Lower lobe of right lung (tissue), 2 donors: ENCODE data around the gene PEMT. TPM values are rescaled to one million over a fixed set of nuclear protein-coding genes. Genes with fewer than 3 reads are reported as not detected.

Experiments
- ATAC-seq, 2 donors: fragments of 200-7000 bp; cut with Tn5 transposase; one replicate each; pipeline ENCODE4 v1.9.1; 2020 to 2022; ENCODE audit warnings: mild to moderate bottlenecking in 2 of 2, moderate library complexity in 2 of 2
- DNase-seq: peaks from one replicate; pipeline ENCODE4 v3.0.0-alpha.2; 2020
- H3K27ac ChIP-seq: fragments of 200-600 bp; one replicate; pipeline ENCODE4 v1.8.0; 2022
- H3K27me3 ChIP-seq: fragments of 200-600 bp; one replicate; pipeline ENCODE4 v1.8.0; 2022; ENCODE audit warnings: low read depth
- H3K36me3 ChIP-seq: fragments of 200-600 bp; one replicate; pipeline ENCODE4 v1.8.0; 2022; ENCODE audit warnings: mild to moderate bottlenecking
- H3K4me1 ChIP-seq: fragments of 200-600 bp; one replicate; pipeline ENCODE4 v1.8.0; 2022
- H3K4me3 ChIP-seq: fragments of 200-600 bp; one replicate; pipeline ENCODE4 v1.8.0; 2022; ENCODE audit warnings: mild to moderate bottlenecking
- H3K9me3 ChIP-seq: fragments of 200-600 bp; one replicate; pipeline ENCODE4 v1.8.0; 2022
- CTCF ChIP-seq: fragments of 200-600 bp; IDR thresholded peaks from one replicate; pipeline ENCODE4 v1.8.0; 2022; ENCODE audit warnings: antibody characterized with exemption, mild to moderate bottlenecking
- intact Hi-C: fragments of 100-400 bp; cut with DNase I; formaldehyde crosslinking; loops from one replicate; pipeline ENCODE4 v1.11.0; 2022
- total RNA-seq: library from RNA; stranded (reverse); fragmentation: NEBNext Ultra II Directional; extraction: Animal tissue kit (Norgen Biotek cat#: 25700); gene quantifications from one replicate; pipeline ENCODE4 v1.2.1, GENCODE V29; 2021
- donor health status: DM: no; HTN: yes; CAD: no; lungs with severe emphysema.

The PEMT gene
- total RNA-seq, 1 donor from 2014 or later = 20.1 TPM

- H3K27ac ChIP-seq = no peak overlapping the region
- peak; percentile 20 for DNase-seq
- intact Hi-C loops = no loop called here
Measured at GRCh38 chr17:17513626-17514025, 77.9 kb downstream of the PEMT start.

GRCh38 chr17:17512866-17513265 lies 78.6 kb downstream of the PEMT start:
- no peaks in the 10 kb centered on the region for H3K27me3 ChIP-seq
- peak; percentile 25 for DNase-seq
- H3K27ac ChIP-seq = no peak overlapping the region
- H3K4me3 ChIP-seq = no peak overlapping the region
- no peak for ATAC-seq
- H3K9me3 ChIP-seq = no peaks in the 10 kb centered on the region
- intact Hi-C loops = no loop called here
- H3K36me3 ChIP-seq = no peaks in the 10 kb centered on the region
- no peak for TF ChIP-seq CTCF
- H3K4me1 ChIP-seq = no peaks in the 10 kb centered on the region

More at GRCh38 chr17:17513626-17514025, 77.9 kb downstream of the PEMT start:
- Histone ChIP-seq H3K4me1 (no peaks in the 10 kb centered on the region), H3K4me3 (no peak overlapping the region), H3K9me3 (no peaks in the 10 kb centered on the region), H3K27me3 (no peaks in the 10 kb centered on the region), H3K36me3 (no peaks in the 10 kb centered on the region)
- no peak for TF ChIP-seq CTCF
- no peak for ATAC-seq

- Histone ChIP-seq H3K4me3 (no peak overlapping the region), H3K4me1 (no peaks in the 10 kb centered on the region), H3K36me3 (no peaks in the 10 kb centered on the region), H3K27ac (no peak overlapping the region), H3K27me3 (no peaks in the 10 kb centered on the region), H3K9me3 (no peaks in the 10 kb centered on the region)
- no peak for TF ChIP-seq CTCF
- intact Hi-C loops = no loop called here
- ATAC-seq = peak in 1 of 2 donors; percentile 5
- peak; percentile 35 for DNase-seq
Measured at GRCh38 chr17:17511881-17512858, 79.3 kb downstream of the PEMT start.

- H3K27me3 ChIP-seq = no peaks in the 10 kb centered on the region
- H3K4me1 ChIP-seq = no peaks in the 10 kb centered on the region
- no peak overlapping the region for H3K4me3 ChIP-seq
- TF ChIP-seq CTCF = no peak
- intact Hi-C loops = no loop called here
- no peak overlapping the region for H3K27ac ChIP-seq
- H3K36me3 ChIP-seq = no peaks in the 10 kb centered on the region
- no peaks in the 10 kb centered on the region for H3K9me3 ChIP-seq
- peak; percentile 30 for DNase-seq
- ATAC-seq = no peak
Measured at GRCh38 chr17:17511293-17511741, 80.2 kb downstream of the PEMT start.

GRCh38 chr17:17510456-17511292 lies 80.8 kb downstream of the PEMT start:
- H3K27ac ChIP-seq = no peak overlapping the region
- no peaks in the 10 kb centered on the region for H3K9me3 ChIP-seq
- H3K4me1 ChIP-seq = no peaks in the 10 kb centered on the region
- no peak for ATAC-seq
- no peaks in the 10 kb centered on the region for H3K27me3 ChIP-seq
- intact Hi-C loops = no loop called here
- H3K4me3 ChIP-seq = no peak overlapping the region
- TF ChIP-seq CTCF = no peak
- peak; percentile 32 for DNase-seq
- H3K36me3 ChIP-seq = no peaks in the 10 kb centered on the region
